HepG2 (cell line): ENCODE results near the gene YPEL3. TPM values are rescaled to one million over a fixed set of nuclear protein-coding genes. Genes with fewer than 3 reads are reported as not detected.

Experiments
- ATF4 ChIP-seq, 2 experiments: fragments of 450-650 bp in 1 of 2; sonication (generic) in 1 of 2; formaldehyde crosslinking; IDR thresholded peaks; 2 replicates each; pipeline versions ENCODE4 v1.5.0 to v1.8.0; 2020 to 2022; ENCODE audit warnings: mild to moderate bottlenecking in 1 of 2, missing genetic modification reagents in 1 of 2
- E2F1 ChIP-seq: sonication (generic); formaldehyde crosslinking; IDR thresholded peaks from 2 replicates; pipeline ENCODE4 v1.5.0; 2020; ENCODE audit warnings: missing genetic modification reagents
- FOXA1 ChIP-seq, 2 experiments: fragments of 450-650 bp in 1 of 2; sonication (generic) in 1 of 2; formaldehyde crosslinking in 1 of 2; IDR thresholded peaks; 2 replicates each; pipeline versions ENCODE4 v1.4.0 to v1.6.1; 2016 to 2020; ENCODE audit warnings: missing genetic modification reagents in 1 of 2
- HMG20B ChIP-seq: conservative IDR thresholded peaks from 2 replicates; pipeline ENCODE4 v1.6.1; 2016; ENCODE audit warnings: missing genetic modification reagents, missing compliant biosample characterization
- IRF9 ChIP-seq: sonication (generic); formaldehyde crosslinking; IDR thresholded peaks from 2 replicates; pipeline ENCODE4 v1.8.0; 2022; ENCODE audit warnings: missing genetic modification reagents, mild to moderate bottlenecking, borderline replicate concordance
- KDM5A ChIP-seq: fragments of 200-600 bp; sonication (generic); IDR thresholded peaks from 2 replicates; pipeline ENCODE4 v1.7.0; 2018; ENCODE audit warnings: antibody characterized with exemption, mild to moderate bottlenecking, low read length, borderline replicate concordance
- PTBP1 ChIP-seq: fragments of 200-400 bp; formaldehyde crosslinking; IDR thresholded peaks from 2 replicates; pipeline ENCODE4 v1.6.1; 2018; ENCODE audit warnings: low read length, low read depth; ENCODE audit not compliant: poor library complexity, severe bottlenecking
- RARG ChIP-seq: sonication (generic); formaldehyde crosslinking; IDR thresholded peaks from 2 replicates; pipeline ENCODE4 v1.4.0; 2020; ENCODE audit warnings: low read depth, mild to moderate bottlenecking, missing genetic modification reagents
- ZHX1 ChIP-seq: sonication (generic); formaldehyde crosslinking; IDR thresholded peaks from 2 replicates; pipeline ENCODE4 v1.8.1; 2022; ENCODE audit warnings: low read depth, mild to moderate bottlenecking, missing genetic modification reagents
- ZNF275 ChIP-seq: sonication (generic); formaldehyde crosslinking; IDR thresholded peaks from 2 replicates; pipeline ENCODE4 v1.8.0; 2022; ENCODE audit warnings: missing genetic modification reagents, mild to moderate bottlenecking, inconsistent platforms, borderline replicate concordance
- ZNF326 ChIP-seq: sonication (generic); formaldehyde crosslinking; IDR thresholded peaks from 2 replicates; pipeline ENCODE4 v1.4.0; 2020; ENCODE audit warnings: missing genetic modification reagents, borderline replicate concordance
- ZNF749 ChIP-seq: sonication (generic); formaldehyde crosslinking; IDR thresholded peaks from 2 replicates; pipeline ENCODE4 v1.8.0; 2022; ENCODE audit warnings: mild to moderate bottlenecking, missing genetic modification reagents, moderate library complexity, borderline replicate concordance
- polyA plus RNA-seq, 8 experiments: library from polyadenylated mRNA; depleted of rRNA in 3 of 8; stranded (reverse) in 7 of 8; unstranded in 1 of 8; fragments of >200 nt; fragmentation: Illumina TruSeq in 4 of 8; extraction: Trizol in 4 of 8; gene quantifications; 2 replicates each; pipeline versions ENCODE4 v1.2.1 to v1.2.3, GENCODE V29; 2011 to 2016; ENCODE audit warnings: low read depth in 4 of 8, missing spikeins in 1 of 8, mixed read lengths in 1 of 8; ENCODE audit not compliant: insufficient read depth in 1 of 8
- total RNA-seq, 5 experiments: library from RNA; depleted of rRNA; stranded (reverse); fragments of >200 nt; fragmentation: Illumina TruSeq; extraction: Trizol; gene quantifications; 2 replicates each; pipeline ENCODE4 v1.2.3, GENCODE V29; 2016; ENCODE audit warnings: low read depth in 1 of 5

The YPEL3 gene
- total and polyA plus RNA-seq, 2 of the 13 experiments (the other 11 are each of a cell fraction or from before 2014, with no cell fraction given) = 5.4 to 47.0 TPM

- peak in 1 of 2 experiments; percentile 54; a peak in 1 of 4 replicates for TF ChIP-seq ATF4 (CRISPR knock-in tag; IDR thresholded peaks at IDR 0.05)
- no peak for TF ChIP-seq RARG
- TF ChIP-seq E2F1 = peak; percentile 100
- TF ChIP-seq KDM5A = no peak
- TF ChIP-seq ZNF326 (CRISPR knock-in tag) = no peak
- peak; percentile 92; the same call in 1 of the 2 replicates for TF ChIP-seq ZNF275 (CRISPR knock-in tag)
- peak; percentile 98; the same call in 1 of the 2 replicates for TF ChIP-seq IRF9 (CRISPR knock-in tag)
- no peak for TF ChIP-seq FOXA1 (IDR thresholded peaks at IDR 0.05)
- peak; percentile 62; the same call in 1 of the 2 replicates for TF ChIP-seq FOXA1 (CRISPR knock-in tag; IDR thresholded peaks at IDR 0.05)
- TF ChIP-seq PTBP1 = peak; percentile 86
- TF ChIP-seq HMG20B (CRISPR knock-in tag) = peak; percentile 73
- TF ChIP-seq ZHX1 (CRISPR knock-in tag) = peak; percentile 87
- peak; percentile 94; the same call in 1 of the 2 replicates for TF ChIP-seq ZNF749 (CRISPR knock-in tag)
Observed at GRCh38 chr16:30052671-30053372, 43.2 kb downstream of the YPEL3 start (continued).
